Measurements from ENCODE around the gene SSTR1. TPM values are rescaled to one million over a fixed set of nuclear protein-coding genes. Genes with fewer than 3 reads are reported as not detected.
"Not testable (repeated sequence)": the region's sequence is repeated elsewhere in the genome, so short reads cannot be mapped to it uniquely, and the experiment has no call there.

The SSTR1 gene
- total RNA-seq, 4 donors from 2014 or later, result 1.0 to 2.1 (median 1.4) TPM

GRCh38 chr14:38189930-38190726 lies 17.6 kb upstream of the SSTR1 start:
- no peaks in the 10 kb centered on the region for H3K9me3 ChIP-seq
- 81 to 83% methylated on average over 4 of the region's 4 CpGs for WGBS, 2 donors
- H3K27ac ChIP-seq, result no peak overlapping the region
- no peaks in the 10 kb centered on the region for H3K4me1 ChIP-seq
- H3K27me3 ChIP-seq, result no peaks in the 10 kb centered on the region
- no peak overlapping the region for H3K4me3 ChIP-seq
- DNase-seq (ENCODE audit: low spot score in 2 of 2), result no peak
- TF ChIP-seq CTCF (IDR thresholded peaks at IDR 0.05) (no peak), POLR2A (IDR thresholded peaks at IDR 0.05) (no peak), EP300 (IDR thresholded peaks at IDR 0.05) (no peak)
- no peaks in the 10 kb centered on the region for H3K36me3 ChIP-seq

GRCh38 chr14:38190846-38191245 lies 16.9 kb upstream of the SSTR1 start:
- H3K27me3 ChIP-seq; H3K4me1 ChIP-seq; H3K36me3 ChIP-seq; H3K4me3 ChIP-seq; H3K27ac ChIP-seq; DNase-seq (ENCODE audit: low spot score in 2 of 2); H3K9me3 ChIP-seq: not testable (repeated sequence)
- 64 to 76% methylated on average over 11 of the region's 11 CpGs for WGBS, 2 donors

- not testable (repeated sequence) for H3K27me3 ChIP-seq; H3K9me3 ChIP-seq; DNase-seq (ENCODE audit: low spot score in 2 of 2); H3K4me1 ChIP-seq; H3K4me3 ChIP-seq; H3K27ac ChIP-seq; H3K36me3 ChIP-seq
- 80% methylated on average over 10 of the region's 10 CpGs for WGBS, 2 donors
Observed at GRCh38 chr14:38191491-38191890, 16.2 kb upstream of the SSTR1 start.

GRCh38 chr14:38197001-38197783 lies 10.5 kb upstream of the SSTR1 start:
- peak overlapping the region in 1 of 4 donors; percentile 37 for H3K27ac ChIP-seq
- H3K4me1 ChIP-seq, result peaks cover 0 to 24% (median 0%) of the 10 kb centered on the region in 4 donors
- H3K27me3 ChIP-seq, result no peaks in the 10 kb centered on the region
- peak; percentile 28 to 50 (median 34) for TF ChIP-seq CTCF (IDR thresholded peaks at IDR 0.05)
- no peak for TF ChIP-seq EP300 (IDR thresholded peaks at IDR 0.05)
- no peaks in the 10 kb centered on the region for H3K9me3 ChIP-seq
- no peak for DNase-seq (ENCODE audit: low spot score in 2 of 2)
- no peaks in the 10 kb centered on the region for H3K36me3 ChIP-seq
- H3K4me3 ChIP-seq, result no peak overlapping the region

GRCh38 chr14:38197784-38198335 lies 9.8 kb upstream of the SSTR1 start:
- Histone ChIP-seq H3K27ac (peak overlapping the region in 1 of 4 donors; percentile 37), H3K4me1 (peaks cover 0 to 24% (median 0%) of the 10 kb centered on the region in 4 donors), H3K9me3 (no peaks in the 10 kb centered on the region), H3K4me3 (no peak overlapping the region), H3K36me3 (no peaks in the 10 kb centered on the region), H3K27me3 (no peaks in the 10 kb centered on the region)
- 73 to 77% methylated on average over 2 of the region's 2 CpGs for WGBS, 2 donors
- no peak for DNase-seq (ENCODE audit: low spot score in 2 of 2)
- TF ChIP-seq POLR2A (IDR thresholded peaks at IDR 0.05) (no peak), CTCF (IDR thresholded peaks at IDR 0.05) (no peak), EP300 (IDR thresholded peaks at IDR 0.05) (no peak)

GRCh38 chr14:38198425-38198824 lies 9.3 kb upstream of the SSTR1 start:
- H3K36me3 ChIP-seq, result no peaks in the 10 kb centered on the region
- H3K27ac ChIP-seq, result peak overlapping the region in 1 of 4 donors; percentile 37
- 69 to 70% methylated on average over 4 of the region's 4 CpGs for WGBS, 2 donors
- no peaks in the 10 kb centered on the region for H3K27me3 ChIP-seq
- H3K4me1 ChIP-seq, result peaks cover 0 to 24% (median 0%) of the 10 kb centered on the region in 4 donors
- DNase-seq (ENCODE audit: low spot score in 2 of 2), result no peak
- TF ChIP-seq POLR2A (IDR thresholded peaks at IDR 0.05) (no peak), CTCF (IDR thresholded peaks at IDR 0.05) (no peak), EP300 (IDR thresholded peaks at IDR 0.05) (no peak)
- H3K9me3 ChIP-seq, result no peaks in the 10 kb centered on the region
- H3K4me3 ChIP-seq, result no peak overlapping the region

Data from tibial nerve (tissue), 4 donors.